NOMO-1 (cell line): ENCODE results near the gene APBB1.
"Not testable (repeated sequence)": the region's sequence is repeated elsewhere in the genome, so short reads cannot be mapped to it uniquely, and the experiment has no call there.

Experiments
- DNase-seq, 2 experiments: peaks; one replicate each; lab custom pipeline; 2025; ENCODE audit not compliant: unreplicated experiment in 2 of 2; lab: John Stamatoyannopoulos, UW

Gene APBB1

DNA sequence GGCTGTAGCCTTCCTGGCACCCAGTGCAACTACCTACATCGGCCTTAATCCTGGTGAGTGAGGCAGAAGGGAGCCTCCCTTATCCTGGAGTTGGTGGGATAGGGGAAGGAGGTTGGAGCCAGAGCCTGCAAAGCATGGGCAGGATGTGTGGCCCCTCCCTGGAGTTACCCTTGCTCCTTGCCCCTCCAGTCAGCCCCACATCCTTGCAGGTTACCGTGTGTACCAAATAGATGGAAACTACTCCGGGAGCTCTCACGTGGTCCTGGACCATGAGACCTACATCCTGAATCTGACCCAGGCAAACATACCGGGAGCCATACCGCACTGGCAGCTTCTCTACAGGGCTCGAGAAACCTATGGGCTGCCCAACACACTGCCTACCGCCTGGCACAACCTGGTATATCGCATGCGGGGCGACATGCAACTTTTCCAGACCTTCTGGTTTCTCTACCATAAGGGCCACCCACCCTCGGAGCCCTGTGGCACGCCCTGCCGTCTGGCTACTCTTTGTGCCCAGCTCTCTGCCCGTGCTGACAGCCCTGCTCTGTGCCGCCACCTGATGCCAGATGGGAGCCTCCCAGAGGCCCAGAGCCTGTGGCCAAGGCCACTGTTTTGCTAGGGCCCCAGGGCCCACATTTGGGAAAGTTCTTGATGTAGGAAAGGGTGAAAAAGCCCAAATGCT is 24.8 kb downstream of the APBB1 start:
- DNase-seq: no peak

DNA sequence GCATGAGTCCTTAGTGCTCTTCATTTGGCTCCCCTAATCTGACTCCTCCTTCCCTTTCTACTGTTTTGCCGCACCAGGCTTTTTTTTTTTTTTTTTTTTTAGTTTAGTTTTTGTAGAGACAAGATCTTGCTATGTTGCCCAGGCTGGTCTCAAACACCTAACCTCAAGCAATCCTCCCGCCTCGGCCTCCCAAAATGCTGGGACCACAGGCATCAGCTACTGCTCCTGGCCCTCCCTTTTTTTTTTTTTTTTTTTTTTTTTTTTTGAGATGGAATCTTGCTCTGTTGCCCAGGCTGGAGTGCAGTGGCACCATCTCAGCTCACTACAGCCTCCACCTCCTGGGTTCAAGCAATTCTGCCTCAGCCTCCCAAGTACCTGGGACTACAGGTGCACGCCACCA is 26.6 kb downstream of the APBB1 start:
- not testable (repeated sequence) for DNase-seq

DNA sequence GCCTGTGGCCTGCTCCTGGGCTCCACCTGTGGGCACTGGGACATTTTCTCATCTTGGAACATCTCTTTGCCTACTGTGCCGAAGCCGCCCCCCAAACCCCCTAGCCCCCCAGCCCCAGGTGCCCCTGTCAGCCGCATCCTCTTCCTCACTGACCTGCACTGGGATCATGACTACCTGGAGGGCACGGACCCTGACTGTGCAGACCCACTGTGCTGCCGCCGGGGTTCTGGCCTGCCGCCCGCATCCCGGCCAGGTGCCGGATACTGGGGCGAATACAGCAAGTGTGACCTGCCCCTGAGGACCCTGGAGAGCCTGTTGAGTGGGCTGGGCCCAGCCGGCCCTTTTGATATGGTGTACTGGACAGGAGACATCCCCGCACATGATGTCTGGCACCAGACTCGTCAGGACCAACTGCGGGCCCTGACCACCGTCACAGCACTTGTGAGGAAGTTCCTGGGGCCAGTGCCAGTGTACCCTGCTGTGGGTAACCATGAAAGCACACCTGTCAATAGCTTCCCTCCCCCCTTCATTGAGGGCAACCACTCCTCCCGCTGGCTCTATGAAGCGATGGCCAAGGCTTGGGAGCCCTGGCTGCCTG is 27.3 kb downstream of the APBB1 start:
- DNase-seq: no peak

DNA sequence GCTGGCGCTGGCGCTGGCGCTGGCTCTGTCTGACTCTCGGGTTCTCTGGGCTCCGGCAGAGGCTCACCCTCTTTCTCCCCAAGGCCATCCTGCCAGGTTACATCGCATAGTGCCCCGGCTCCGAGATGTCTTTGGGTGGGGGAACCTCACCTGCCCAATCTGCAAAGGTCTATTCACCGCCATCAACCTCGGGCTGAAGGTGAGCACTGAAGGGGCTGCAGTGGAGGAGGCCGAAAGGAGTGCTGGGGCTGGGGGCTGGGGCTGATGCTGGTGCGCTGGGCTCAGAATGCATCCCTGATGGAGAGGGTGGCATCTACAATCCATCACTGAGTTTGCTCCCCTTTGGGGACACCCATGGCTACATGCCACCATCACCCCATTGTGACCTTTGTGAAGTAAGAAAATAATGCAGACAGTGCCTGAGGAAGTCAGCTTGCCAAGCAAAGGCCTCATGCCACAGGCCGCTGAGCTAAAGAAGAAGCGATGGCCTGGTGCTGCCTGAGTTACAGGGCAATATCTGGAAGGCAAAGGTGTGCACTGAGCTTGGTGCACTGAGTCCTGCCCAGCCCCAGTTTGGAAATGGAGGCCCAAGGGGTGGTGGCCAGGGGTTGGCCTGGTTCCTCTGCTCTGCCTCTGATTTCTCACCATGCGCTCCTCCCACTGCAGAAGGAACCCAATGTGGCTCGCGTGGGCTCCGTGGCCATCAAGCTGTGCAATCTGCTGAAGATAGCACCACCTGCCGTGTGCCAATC is 28.0 kb downstream of the APBB1 start:
- DNase-seq: peak; percentile 5 to 20

DNA sequence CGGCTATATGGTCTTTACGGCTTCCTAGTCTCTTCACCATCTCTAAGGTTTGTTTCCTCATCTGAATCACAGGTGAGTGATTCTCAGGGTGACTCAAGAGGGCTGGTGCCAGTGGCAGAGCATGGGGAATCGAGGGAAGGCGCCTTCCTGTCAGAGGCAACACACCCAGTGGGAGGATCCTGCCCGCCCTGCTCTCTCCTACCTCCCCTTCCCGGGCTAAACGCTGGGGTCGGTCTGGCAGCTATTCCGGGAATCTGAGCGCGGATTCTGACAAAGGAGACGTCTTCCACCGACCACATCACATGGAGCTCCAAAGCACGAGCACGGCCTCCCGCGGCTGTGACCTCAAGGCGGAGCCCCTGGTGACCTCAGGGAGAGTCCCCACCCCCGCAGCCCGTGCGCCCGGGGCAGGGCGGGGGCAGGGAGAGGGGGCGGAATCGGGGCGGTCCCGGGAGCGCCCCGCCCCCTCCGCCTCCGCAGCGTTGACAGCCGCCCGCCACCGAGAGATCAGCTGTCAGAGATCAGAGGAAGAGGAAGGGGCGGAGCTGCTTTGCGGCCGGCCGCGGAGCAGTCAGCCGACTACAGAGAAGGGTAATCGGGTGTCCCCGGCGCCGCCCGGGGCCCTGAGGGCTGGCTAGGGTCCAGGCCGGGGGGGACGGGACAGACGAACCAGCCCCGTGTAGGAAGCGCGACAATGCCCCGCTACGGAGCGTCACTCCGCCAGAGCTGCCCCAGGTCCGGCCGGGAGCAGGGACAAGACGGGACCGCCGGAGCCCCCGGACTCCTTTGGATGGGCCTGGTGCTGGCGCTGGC is 28.8 kb downstream of the APBB1 start, which contains the start of gene SMPD1:
Gene SMPD1 (plus strand): TSS at position 570 of the 813 bp plus-strand sequence. CDS start 125 bp downstream, at position 695.
- peak; percentile 92 to 96 for DNase-seq

DNA sequence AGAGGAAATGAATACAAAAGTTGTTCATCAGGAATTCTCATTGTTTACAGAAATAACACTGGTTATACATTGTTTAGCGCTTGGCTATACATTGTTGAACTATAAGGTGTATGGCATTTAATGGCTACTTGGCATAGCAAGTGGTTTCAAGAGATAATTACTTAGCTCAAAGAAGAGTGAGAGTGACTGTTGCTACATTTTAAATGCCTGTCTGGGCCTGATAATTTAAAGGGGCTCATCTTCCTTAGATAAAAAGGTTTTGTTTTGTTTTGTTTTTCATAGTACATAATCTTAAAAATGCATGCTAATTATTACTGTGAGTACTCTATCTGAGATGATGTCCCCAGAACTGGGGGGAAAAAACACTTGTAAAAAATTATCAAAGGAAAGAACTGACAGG is 30.1 kb downstream of the APBB1 start:
- no peak for DNase-seq

DNA sequence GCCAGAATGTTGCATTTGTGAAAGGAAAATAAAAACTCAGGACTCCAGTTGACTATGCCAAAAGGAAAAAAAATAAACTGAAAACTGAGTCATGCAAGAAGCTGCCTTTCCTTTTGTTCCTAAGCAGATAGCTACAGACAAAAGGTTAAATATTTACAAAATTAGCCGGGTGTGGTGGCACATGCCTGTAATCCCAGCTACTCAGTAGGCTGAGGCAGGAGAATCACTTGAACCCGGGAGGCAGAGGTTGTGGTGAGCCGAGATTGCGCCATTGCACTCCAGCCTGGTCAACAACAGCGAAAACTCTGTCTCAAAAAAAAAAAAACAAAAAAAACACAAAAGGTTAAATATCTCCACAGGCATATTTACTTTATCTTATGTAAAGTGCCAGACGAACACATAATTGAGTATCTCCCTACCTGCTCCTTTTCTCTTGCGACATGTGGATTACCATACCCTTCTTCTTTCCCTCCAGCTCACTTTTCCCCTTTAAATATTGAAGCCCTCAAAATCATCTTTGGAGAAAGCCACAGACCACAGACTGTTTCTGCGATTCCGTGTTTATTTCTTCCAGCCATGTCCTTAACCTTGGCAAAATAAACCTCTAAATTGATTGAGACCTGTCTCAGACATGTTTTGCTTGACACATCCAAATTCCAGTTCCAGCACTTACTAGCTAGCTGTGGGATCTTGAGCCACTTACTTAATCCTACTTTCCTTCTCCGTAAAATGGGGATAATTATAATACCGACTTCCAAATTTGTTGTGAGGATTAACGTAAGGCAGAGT is 30.9 kb downstream of the APBB1 start:
- no peak for DNase-seq

DNA sequence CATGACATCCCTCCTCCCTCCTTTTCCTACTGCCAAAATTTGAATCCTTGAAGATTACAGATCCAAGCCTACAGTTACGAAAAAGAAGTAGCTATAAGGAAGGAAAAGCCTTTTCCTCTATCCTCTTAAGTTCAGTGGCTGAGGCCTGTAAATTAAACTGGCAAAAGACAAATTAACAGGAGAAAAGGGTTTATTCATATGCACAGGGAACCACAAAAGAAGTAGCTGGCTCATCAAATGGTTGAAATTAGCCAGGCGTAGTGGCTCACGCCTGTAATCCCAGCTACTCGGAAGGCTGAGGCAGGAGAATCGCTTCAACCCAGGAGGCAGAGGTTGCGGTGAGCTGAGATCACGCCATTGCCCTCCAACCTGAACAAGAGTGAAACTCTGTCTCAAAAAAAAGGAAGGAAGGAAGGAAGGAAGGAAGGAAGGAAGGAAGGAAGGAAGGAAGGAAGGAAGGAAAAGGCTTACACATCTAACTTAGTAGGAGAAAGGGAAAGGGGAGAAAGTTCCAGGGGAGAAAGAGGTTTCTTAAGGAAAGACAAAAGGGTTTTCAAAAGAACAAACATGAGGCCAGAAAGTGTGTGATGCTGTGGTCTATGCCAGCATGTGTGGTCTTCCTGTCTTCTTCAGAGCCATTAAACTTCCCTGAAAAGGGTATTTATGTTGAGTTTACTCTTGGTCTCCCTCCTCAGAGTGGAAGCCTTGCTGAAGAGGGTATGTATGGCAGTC is 33.7 kb downstream of the APBB1 start:
- no peak for DNase-seq

DNA sequence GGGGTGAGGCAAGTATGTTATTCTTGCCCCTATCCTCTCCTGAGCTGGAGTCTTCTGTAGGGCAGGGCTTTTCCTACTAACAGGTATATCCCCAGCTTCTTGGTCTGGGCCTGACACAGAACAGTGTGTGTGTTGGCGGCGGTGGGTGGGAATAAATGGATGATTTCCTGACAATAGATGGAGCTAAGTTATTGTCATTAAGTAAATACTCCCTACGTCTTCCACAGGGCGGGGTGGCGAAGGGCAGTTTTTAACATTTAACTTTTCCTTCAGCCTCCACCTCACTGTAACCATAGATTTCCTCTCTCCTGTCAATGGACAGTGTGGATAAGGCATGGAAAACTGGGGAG is 40.3 kb downstream of the APBB1 start:
- DNase-seq: no peak

DNA sequence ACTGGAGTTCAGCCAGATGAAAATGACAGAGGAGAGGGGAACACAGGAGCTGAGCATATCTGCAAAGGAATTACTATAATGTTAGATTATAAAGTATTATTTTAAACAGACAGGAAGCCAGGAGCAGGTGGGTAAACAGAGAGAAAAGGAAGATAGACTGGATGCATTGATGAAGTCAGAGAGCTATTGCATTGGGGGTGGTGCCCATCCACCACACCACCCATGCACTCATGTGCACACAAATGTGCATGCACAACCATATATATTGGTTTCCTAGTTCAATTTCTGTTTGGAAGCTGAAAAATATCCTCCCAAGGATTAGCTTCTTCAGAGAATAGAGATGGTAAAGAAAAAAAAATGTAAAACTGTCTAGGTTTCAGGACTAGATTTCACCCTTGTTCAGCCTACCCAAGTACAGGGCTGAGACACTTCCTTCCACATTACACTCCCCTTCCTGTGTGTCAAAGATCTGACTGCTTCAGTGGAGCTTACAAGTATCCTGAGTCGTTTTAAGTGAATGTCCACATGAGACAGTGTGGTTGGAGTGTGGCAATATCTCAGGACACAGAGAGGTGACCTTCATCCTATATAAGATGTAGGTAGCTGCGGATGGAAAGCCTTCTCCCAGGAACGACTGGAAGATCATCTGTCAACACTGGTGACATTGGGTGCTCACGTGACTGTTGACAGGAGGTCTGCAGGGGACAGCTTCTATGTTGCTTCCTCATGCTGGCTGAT is 40.8 kb downstream of the APBB1 start:
- peak; percentile 7 to 35 for DNase-seq

DNA sequence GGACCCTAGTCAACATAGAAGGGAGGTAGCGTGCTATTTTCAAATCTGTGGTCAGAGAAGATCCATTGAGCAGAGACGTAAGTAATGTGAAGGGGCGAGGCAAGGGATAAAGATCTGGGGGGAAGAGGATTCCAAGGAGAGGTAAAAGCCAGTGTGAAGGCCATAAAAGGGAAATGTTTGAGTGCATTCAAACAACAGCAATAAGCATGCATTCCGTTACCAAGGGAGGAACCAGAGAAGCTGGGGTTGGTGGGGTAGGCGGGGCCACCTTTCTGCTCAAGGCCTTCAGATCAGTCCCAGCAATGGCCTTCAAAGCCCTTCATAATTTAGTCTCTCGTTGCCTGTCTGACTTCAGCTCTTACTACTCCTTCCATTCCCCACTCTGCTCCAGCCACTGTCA is 47.1 kb downstream of the APBB1 start:
- no peak for DNase-seq

DNA sequence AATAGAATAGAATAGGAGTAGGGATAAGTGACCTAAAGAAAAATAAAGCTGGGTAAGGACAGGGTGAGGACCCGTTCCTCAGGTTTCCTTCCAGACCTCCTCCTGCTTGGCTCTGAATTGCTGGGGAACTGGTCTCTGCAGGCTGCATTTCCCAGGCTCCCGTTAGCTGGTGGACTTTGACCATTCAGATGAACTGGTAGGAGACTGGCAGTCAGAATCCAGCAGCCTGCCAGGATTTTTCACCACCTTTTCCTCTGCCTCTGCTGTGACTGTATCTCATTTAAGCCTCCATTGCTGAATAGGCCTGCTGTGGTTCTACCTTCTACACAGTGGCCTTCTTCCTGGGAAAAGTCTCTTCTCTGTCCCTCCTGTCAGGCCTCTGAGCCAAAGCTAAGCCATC is 53.2 kb downstream of the APBB1 start:
- DNase-seq: no peak

DNA sequence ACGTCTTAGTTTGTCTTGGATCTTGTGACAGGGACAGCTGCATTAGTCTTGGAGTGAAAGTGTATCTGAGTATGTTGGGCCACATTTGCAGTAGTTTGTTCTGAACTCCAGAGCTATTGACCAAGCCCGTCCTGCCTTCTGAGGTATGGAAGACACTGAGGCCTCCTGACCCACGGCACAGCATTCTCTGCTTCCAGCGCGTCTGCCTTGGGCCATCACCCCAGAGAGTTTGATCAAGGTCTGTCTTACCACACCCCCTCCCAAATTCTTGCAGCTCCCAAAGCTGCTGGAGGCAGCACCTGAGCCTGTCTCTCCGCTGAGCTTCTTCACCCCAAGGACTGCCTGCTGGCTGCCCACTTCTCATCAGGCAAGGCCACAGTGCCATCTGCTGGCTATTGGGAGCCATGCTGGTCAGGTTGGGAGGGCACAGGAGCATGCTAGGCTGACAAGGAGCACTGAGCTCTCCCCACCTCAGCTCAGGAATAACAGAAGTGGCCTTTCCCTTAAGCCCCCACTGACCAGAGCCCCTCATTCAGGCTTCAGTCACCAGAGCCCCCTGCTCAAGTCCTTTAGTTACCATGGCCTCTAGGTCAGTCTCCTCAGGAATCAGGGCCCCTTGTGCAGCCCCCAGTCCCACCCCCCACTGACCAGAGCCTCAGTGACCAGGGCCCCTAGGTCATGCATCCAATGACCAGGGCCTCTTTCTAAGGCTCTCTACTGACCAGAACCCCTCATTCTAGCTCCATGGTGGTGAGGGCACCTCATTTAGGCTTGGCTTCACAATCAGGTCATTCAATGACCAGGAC is 55.8 kb downstream of the APBB1 start:
- DNase-seq: peak; percentile 43 to 55

DNA sequence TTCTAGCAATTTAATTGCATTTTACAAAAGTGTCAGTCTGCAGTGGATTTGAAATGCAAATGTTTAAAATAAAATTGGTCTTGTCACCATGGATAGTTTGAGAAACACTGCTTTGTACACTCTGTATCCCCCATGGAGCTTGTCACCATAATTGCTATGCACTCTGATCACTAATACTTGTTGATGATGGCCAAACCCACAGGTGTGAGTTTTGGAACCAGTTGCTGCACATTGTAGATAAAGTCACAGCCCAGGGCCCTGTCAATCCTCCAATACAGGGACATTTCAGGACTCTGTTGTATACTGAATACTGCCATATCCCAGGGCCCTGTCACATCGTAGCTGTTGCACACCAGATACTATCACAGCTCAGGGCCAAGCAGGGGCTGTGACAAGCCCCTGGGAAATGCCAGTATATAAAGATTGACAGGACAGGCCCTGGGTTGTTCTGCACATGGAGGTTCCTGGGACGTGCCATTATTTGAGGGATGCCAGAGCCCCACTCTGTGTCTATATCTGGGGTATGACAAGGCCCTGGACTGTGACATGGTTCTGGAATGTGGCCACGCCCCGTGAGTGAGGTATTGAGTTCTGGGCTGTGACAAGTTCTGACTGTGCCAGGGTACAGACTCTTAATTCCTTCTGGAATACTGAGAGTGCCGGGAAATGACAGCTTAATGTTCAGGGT is 56.6 kb downstream of the APBB1 start:
- no peak for DNase-seq

DNA sequence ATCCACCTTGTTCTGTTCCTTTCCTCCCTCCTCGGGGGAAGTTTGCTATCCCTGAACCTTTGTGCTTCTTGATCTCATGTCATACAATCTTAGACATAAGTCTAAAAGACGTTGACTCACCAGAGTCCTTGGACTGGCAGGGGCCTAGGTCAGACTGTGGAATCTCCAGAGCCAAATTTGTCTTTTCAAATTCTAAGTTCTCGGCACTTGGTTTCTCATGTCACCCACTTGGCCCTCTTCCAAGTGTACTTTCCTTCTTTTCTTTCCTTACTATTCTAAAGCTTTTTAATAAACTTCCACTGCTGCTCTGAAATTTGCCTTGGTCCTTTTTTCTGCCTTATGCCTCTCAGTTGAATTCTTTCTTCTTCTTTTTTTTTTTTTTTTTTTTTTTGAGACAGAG is 58.7 kb downstream of the APBB1 start:
- no peak for DNase-seq

DNA sequence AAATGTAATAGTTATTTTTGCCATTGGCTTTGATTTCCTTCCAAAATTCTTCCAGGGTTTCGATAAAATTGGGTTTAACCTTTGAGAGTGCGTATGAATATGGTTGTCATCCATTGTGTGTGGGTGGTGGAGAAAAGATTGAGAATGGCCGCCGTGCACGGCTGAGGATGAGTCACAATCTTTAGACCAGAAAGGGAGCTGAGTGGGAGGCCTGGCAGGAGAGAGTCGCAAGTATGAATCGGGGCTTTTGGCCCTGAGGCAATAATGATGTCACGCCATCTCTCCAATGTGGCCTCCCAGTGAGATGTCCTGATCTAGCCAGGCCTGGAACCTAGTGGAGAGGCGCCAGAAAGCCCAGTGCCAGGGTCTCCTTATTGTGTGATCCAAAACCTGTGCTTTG is 61.7 kb downstream of the APBB1 start:
- no peak for DNase-seq

DNA sequence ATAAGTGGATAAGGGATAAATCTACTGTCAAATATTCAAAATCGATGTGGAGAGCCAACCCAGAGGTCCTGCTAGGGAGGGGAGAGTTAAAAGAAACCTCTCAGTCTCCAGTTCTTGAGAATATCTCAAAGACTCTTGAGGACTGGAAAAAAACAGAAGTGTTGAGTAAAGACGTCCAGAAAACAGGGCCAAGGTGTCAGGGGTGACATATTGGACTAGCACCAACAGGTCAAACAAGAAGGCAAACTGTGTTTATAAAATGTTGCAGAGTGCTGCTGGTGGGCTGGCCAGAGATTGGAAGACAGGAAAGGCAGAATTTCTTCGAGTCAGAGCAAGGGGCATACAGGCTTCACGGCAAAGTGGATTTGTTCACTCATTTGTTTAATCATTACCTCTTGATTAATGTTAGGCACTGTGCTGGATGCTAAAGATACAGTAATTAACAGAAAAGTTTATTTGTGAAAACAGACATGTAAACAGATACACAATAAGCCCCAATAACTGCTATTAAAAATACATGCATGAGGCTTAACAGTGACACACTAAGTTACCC is 62.3 kb downstream of the APBB1 start:
- no peak for DNase-seq
